Fibroblast of villous mesenchyme (primary cell): ENCODE results near the gene TNFRSF1B. TPM values are rescaled to one million over a fixed set of nuclear protein-coding genes. Genes with fewer than 3 reads are reported as not detected.

Experiments
- DNase-seq: peaks from one replicate; pipeline ENCODE4 v3.0.0-alpha.2; 2010; ENCODE audit warnings: low read depth
- H3K4me3 ChIP-seq: 2 replicates; pipeline ENCODE4 v1.5.1; 2011; ENCODE audit warnings: low read depth, mild to moderate bottlenecking, low read length
- total RNA-seq: library from RNA; depleted of rRNA; stranded (reverse); fragments of >200 nt; gene quantifications from 2 replicates; pipeline ENCODE4 v1.2.3, GENCODE V29; 2012
- TF ChIP-seq, protein P1 (sequence below): IDR thresholded peaks from 2 replicates; pipeline ENCODE4 v1.5.1; 2012; ENCODE audit warnings: low read depth, mild to moderate bottlenecking, low read length; ENCODE audit not compliant: insufficient read depth

TNFRSF1B gene
- total RNA-seq, 1 donor: 25.9 TPM

DNA sequence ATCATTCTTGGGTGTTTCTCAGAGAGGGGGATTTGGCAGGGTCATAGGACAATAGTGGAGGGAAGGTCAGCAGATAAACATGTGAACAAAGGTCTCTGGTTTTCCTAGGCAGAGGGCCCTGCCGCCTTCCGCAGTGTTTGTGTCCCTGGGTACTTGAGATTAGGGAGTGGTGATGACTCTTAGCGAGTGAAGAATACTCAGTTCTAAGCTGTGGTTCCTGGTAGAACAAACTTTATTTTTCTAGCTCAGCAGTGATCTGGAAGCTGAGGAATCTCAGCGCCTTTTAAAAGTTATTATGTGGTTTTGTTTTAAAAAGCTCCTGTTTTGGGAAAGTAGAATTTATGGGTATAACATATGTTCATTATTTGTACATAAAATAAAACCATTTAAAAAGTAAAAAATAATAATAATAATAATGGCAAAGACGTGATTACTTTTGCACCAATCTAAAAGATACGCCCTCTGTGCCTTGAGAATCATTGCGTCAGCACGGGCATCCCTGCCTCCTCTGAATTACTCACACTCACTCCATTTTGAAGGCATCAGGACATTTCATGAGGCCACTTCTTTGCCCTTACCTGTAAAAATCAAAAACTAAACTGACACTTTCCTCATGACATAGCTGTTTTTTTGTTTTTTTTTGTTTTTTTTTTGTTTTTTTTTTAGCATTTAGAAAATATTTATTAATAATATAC is 29.7 kb upstream of the TNFRSF1B start:
- no peak for DNase-seq
- TF ChIP-seq, protein P1, sequence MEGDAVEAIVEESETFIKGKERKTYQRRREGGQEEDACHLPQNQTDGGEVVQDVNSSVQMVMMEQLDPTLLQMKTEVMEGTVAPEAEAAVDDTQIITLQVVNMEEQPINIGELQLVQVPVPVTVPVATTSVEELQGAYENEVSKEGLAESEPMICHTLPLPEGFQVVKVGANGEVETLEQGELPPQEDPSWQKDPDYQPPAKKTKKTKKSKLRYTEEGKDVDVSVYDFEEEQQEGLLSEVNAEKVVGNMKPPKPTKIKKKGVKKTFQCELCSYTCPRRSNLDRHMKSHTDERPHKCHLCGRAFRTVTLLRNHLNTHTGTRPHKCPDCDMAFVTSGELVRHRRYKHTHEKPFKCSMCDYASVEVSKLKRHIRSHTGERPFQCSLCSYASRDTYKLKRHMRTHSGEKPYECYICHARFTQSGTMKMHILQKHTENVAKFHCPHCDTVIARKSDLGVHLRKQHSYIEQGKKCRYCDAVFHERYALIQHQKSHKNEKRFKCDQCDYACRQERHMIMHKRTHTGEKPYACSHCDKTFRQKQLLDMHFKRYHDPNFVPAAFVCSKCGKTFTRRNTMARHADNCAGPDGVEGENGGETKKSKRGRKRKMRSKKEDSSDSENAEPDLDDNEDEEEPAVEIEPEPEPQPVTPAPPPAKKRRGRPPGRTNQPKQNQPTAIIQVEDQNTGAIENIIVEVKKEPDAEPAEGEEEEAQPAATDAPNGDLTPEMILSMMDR: no peak
- H3K4me3 ChIP-seq: no peak overlapping the region

- DNase-seq: peak; percentile 68
Measured at GRCh38 chr1:12138196-12139168, 28.3 kb upstream of the TNFRSF1B start.

GRCh38 chr1:12140016-12140415 is 26.8 kb upstream of the TNFRSF1B start:
- DNase-seq: no peak
- no peak overlapping the region for H3K4me3 ChIP-seq
- TF ChIP-seq, protein P1: no peak

More at GRCh38 chr1:12138196-12139168, 28.3 kb upstream of the TNFRSF1B start:
- no peak overlapping the region for H3K4me3 ChIP-seq
- TF ChIP-seq, protein P1: no peak

DNA sequence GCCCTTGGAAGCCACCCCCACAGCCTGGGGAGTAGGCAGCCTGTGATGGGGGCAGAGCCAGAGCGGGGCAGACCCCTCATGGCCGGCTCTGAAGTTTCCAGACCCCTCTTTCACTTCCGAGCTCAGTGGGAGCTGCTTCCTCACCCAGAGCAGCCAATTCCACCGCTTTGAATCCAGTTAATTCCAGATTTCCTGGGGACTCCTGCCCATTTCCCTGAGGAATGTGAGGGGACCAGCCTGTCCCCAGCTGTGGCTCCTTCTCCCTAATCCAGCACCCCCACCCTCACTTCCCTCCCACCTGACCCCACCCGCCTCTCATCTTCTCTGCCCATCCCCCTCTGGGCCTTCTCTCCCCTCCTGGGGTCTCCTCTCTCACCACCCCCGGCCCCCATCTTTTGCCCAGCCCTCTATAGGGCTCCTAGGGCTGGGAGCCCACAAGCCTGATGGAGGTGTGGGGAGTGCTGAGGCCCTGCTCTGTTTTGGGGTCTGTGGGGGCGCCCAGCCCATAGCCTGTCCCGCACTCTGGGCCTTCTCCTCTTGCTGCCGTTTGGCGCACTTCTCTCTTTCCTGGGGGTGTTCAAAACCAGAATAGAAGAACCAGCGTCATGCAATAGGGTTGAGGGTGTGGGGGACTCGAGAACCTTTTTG is 26.2 kb upstream of the TNFRSF1B start:
- TF ChIP-seq, protein P1: no peak
- no peak for DNase-seq
- H3K4me3 ChIP-seq: no peak overlapping the region

- DNase-seq: no peak
- H3K4me3 ChIP-seq: no peak overlapping the region
- TF ChIP-seq, protein P1: no peak
Measured at GRCh38 chr1:12141163-12141850, 25.5 kb upstream of the TNFRSF1B start.
